T-helper 2 cell treated with Interferon-gamma antibody and Interleukin-4, amounts not matched to agents 100 ng/mL and 5 ng/mL, for 36 hours (primary cell): Measurements from ENCODE around the gene ISG20. TPM values are rescaled to one million over a fixed set of nuclear protein-coding genes. Genes with fewer than 3 reads are reported as not detected.

Experiments used
- total RNA-seq: library from RNA; stranded (reverse); gene quantifications from 2 replicates; pipeline ENCODE4 v1.2.3, GENCODE V29; 2022

ISG20 gene
- total RNA-seq, 1 donor from 2014 or later = 71.3 TPM

Other genes starting within 250 kb of the ISG20 start
- 28.2 and 32.8 TPM in 2 replicates for gene MRPL46, start 171.6 kb upstream of the ISG20 start, total RNA-seq
- 53.5 and 57.4 TPM in 2 replicates for gene MRPS11, start 171.3 kb upstream of the ISG20 start, total RNA-seq
- gene DET1, start 92.3 kb upstream of the ISG20 start, total RNA-seq = 3.4 and 4.4 TPM in 2 replicates
- 52.5 and 53.4 TPM in 2 replicates for gene AEN, start 17.7 kb upstream of the ISG20 start, total RNA-seq
- gene ACAN, start 164.4 kb downstream of the ISG20 start, total RNA-seq = not detected in 2 replicates